ENCODE results near the gene SPTB.

SPTB gene

DNA sequence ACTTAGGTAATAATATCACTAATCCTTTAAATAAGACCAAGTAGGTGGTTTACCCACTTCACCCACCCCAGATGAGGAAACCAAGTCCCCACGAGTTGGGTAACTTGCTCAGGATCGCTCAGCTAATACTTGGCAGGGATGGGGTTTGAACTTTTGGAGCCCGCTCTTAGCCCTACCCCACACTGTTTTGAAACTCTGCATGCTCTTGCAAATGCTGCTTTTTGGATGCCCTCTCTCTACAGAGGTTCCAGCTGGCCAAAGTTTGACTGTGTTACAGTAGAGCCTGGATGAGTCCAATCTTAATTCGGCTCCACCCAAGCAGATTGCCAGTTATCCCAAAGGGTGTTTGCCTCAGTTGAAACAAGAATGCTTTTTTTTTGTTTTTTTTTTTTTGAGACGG is 168.7 kb downstream of the SPTB start:
- DNase-seq (ENCODE audit: low spot score): no peak
- in situ Hi-C loops (cut with MboI; ENCODE audit: low pct_unique_long_range_greater_than_20kb, low sequenced_read_pairs, unreplicated experiment): no loop called here
- TF ChIP-seq CTCF (IDR thresholded peaks at IDR 0.05; ENCODE audit: extremely low read depth, insufficient read depth, missing control alignments): no peak

DNA sequence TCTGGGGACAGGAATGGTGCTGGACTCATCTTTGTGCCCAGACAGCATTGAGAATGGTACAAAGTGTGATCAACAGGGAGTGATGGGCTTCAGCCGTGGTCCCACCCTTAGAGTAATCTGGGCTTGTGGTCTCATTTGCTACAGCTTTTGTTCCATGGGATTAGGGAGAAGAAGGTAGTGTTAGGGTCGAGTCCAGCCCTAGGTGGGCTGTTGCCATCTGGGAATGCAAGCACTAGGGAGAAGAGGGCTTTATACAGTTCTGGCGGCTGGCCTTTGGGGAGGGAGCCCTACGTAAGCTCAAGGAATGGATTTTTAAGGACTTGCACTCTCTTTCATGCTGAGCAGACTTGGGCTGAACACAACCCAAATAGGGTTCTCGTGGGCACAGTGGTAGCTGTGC is 170.6 kb downstream of the SPTB start:
- in situ Hi-C loops (cut with MboI; ENCODE audit: low pct_unique_long_range_greater_than_20kb, low sequenced_read_pairs, unreplicated experiment): no loop called here
- TF ChIP-seq CTCF (IDR thresholded peaks at IDR 0.05; ENCODE audit: extremely low read depth, insufficient read depth, missing control alignments): no peak
- DNase-seq (ENCODE audit: low spot score): no peak

- in situ Hi-C loops (cut with MboI; ENCODE audit: low pct_unique_long_range_greater_than_20kb, low sequenced_read_pairs, unreplicated experiment): no loop called here
- no peak for DNase-seq (ENCODE audit: low spot score)
- TF ChIP-seq CTCF (IDR thresholded peaks at IDR 0.05; ENCODE audit: extremely low read depth, insufficient read depth, missing control alignments): no peak
Measured at GRCh38 chr14:64708148-64709004, 171.3 kb downstream of the SPTB start.

DNA sequence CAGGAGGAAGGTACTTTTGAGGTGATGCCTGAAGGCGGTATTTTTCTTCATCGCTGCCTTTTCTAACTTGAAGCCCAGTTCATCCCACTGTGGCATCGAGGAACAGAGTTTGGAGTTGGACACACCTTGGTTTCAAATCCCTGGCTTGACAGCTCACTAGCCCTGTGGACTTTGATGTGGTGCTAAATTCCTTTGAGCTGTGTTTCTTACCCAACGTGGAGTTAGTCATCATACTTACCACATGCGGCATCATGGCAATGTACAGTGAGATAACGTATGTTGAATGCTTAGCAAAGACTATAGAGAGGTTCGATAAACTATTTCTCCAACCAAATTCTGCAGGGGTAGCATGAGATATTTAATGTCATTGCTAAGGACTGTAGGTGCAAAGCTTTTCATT is 172.0 kb downstream of the SPTB start:
- in situ Hi-C loops (cut with MboI; ENCODE audit: low pct_unique_long_range_greater_than_20kb, low sequenced_read_pairs, unreplicated experiment): no loop called here
- no peak for TF ChIP-seq CTCF (IDR thresholded peaks at IDR 0.05; ENCODE audit: extremely low read depth, insufficient read depth, missing control alignments)
- no peak for DNase-seq (ENCODE audit: low spot score)

DNA sequence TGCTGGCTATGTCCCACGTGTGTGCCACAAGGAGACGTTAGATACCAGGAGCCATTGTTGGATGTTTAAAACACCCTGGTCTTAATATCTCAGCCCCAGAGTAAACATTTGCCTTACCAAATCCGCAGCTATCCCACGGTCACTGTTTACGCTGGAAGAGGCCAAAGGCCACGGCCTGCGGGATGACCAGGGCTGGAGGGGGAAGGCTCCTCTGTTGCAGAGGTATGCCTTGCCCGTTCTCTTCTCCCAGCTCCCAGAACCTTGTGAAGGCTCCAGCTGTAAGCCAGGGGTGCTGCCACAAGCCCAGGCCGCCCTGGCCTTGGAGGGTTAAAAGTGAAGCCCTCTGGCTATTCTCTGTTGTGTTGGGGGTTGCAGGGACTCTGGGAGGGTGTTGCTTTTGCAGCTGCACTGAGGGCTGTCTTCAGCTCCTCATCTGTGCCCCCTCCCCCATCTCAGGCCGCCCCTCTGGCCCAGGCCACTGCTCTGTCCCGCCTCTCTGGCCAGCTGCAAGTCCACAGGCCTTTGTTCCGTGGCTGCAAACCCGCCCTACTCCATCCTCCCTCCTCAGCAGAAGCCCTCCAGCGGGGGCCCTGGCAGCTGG is 173.0 kb downstream of the SPTB start:
- TF ChIP-seq CTCF (IDR thresholded peaks at IDR 0.05; ENCODE audit: extremely low read depth, insufficient read depth, missing control alignments): no peak
- no peak for DNase-seq (ENCODE audit: low spot score)

DNA sequence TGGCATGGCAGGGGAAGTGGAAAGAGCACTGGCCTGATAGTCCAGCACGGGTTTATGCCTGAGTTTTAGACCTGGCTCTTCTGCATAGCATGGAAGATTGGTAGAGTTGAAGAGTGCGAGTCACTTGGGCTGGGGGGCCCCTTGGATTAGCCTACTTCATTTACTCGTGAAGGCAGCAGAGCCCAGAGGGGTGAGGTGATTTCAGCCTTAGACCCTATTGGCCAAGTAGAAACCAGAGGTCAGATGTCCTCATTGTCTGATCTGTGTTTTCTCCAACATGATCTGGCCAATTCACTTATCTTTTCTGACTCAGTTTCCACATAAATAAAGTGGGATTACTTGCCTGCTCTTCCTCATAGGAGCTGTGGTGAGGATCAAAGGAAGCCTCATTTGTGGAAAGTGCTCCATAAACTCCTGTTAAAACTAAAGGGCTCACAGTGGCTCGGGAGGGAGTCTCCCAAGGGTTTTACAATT is 173.6 kb downstream of the SPTB start:
- in situ Hi-C loops (cut with MboI; ENCODE audit: low pct_unique_long_range_greater_than_20kb, low sequenced_read_pairs, unreplicated experiment): no loop called here
- TF ChIP-seq CTCF (IDR thresholded peaks at IDR 0.05; ENCODE audit: extremely low read depth, insufficient read depth, missing control alignments): no peak
- DNase-seq (ENCODE audit: low spot score): no peak

More for the DNA sequence above, 173.0 kb downstream of the SPTB start:
- in situ Hi-C loops (cut with MboI; ENCODE audit: low pct_unique_long_range_greater_than_20kb, low sequenced_read_pairs, unreplicated experiment): no loop called here
